ENCODE measurements around the gene ZDHHC11B. TPM values are rescaled to one million over a fixed set of nuclear protein-coding genes. Genes with fewer than 3 reads are reported as not detected.
"Not testable (repeated sequence)": the region's sequence is repeated elsewhere in the genome, so short reads cannot be mapped to it uniquely, and the experiment has no call there.

The ZDHHC11B gene
- polyA plus RNA-seq (2013, experiment 1 of 2): 0.55 TPM
- 0.71 TPM for polyA plus RNA-seq (2013, experiment 2 of 2)

GRCh38 chr5:784428-785177 lies at the start of gene ZDHHC11B:
Gene ZDHHC11B (minus strand): TSS chr5:784729. CDS start chr5:766919, 17,810 bp downstream.
- H3K27ac ChIP-seq (ENCODE audit: low read depth, low read length, severe bottlenecking); H3K36me3 ChIP-seq (ENCODE audit: control insufficient read depth, insufficient read depth, low read length); H3K4me1 ChIP-seq (ENCODE audit: control insufficient read depth, insufficient read depth, low read length, poor library complexity, severe bottlenecking); H3K9me3 ChIP-seq (ENCODE audit: control insufficient read depth, low read length): not testable (repeated sequence)
- peak within 1 kb of the TSS; percentile 44 for H3K4me3 ChIP-seq (ENCODE audit: extremely low read depth, insufficient read depth, low read length, poor library complexity, severe bottlenecking)
- 1% methylated on average over 42 to 50 of the region's 101 CpGs for WGBS, 2 experiments (ENCODE audit: insufficient coverage in 2 of 2)

DNA sequence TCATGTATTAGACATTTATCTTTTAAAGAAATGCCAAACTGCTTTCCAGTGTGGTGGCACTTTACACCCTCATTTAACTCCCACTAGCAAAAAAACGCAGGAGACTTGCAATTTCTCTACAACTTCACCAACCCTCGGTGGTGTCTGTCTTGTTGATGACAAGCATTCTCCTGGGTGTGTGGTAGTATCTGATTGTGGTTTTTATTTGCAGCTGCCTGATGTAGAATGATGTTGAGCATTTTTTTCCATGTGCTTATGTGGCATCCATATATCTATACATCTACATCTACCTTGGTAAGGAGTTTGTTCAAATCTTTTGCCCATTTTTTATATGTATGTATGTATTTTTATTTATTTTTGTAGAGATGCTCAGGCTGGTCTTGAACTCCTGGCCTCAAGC lies 49.5 kb upstream of the ZDHHC11B start:
- not testable (repeated sequence) for H3K36me3 ChIP-seq (ENCODE audit: control insufficient read depth, insufficient read depth, low read length); H3K27ac ChIP-seq (ENCODE audit: low read depth, low read length, severe bottlenecking); H3K4me1 ChIP-seq (ENCODE audit: control insufficient read depth, insufficient read depth, low read length, poor library complexity, severe bottlenecking); H3K9me3 ChIP-seq (ENCODE audit: control insufficient read depth, low read length); H3K4me3 ChIP-seq (ENCODE audit: extremely low read depth, insufficient read depth, low read length, poor library complexity, severe bottlenecking)
- WGBS, 2 experiments (ENCODE audit: insufficient coverage in 2 of 2): no CpG with 5 or more reads among the region's 2 CpGs

DNA sequence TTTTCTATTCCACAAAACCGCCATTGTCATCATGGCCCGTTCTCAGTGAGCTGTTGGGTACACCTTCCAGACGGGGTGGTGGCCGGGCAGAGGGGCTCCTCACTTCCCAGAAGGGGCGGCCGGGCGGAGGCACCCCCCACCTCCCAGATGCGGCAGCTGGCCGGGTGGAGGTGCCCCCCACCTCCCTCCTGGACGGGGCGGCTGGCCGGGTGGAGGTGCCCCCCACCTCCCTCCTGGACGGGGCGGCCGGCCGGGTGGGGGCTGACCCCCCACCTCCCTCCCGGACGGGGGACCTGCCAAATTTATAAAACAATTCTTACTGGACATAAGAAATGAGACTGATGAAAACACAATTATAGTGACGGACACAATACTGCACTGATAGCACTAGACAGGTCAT lies 43.7 kb upstream of the ZDHHC11B start:
- H3K4me1 ChIP-seq (ENCODE audit: control insufficient read depth, insufficient read depth, low read length, poor library complexity, severe bottlenecking); H3K27ac ChIP-seq (ENCODE audit: low read depth, low read length, severe bottlenecking); H3K9me3 ChIP-seq (ENCODE audit: control insufficient read depth, low read length); H3K4me3 ChIP-seq (ENCODE audit: extremely low read depth, insufficient read depth, low read length, poor library complexity, severe bottlenecking); H3K36me3 ChIP-seq (ENCODE audit: control insufficient read depth, insufficient read depth, low read length): not testable (repeated sequence)
- WGBS, 2 experiments (ENCODE audit: insufficient coverage in 2 of 2): no CpG with 5 or more reads among the region's 19 CpGs

DNA sequence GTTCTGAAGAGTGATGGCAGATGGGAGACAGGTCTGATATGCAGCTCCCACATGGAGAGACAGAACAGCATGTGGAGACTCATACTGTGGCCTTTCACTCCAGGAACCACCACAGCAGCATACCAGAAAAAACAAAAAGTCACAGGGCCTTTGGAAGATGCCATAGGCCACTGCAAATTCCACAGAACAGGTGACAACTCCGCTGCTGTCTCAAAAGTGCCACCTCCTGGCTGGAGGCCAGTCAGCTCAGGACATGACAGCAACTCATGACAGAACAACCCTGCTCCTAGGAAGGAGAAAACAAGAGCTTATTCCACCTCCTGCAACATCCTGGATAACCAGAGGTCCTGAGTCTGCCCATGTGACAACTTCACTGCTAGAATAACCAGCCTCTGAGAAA lies 41.0 kb upstream of the ZDHHC11B start:
- H3K9me3 ChIP-seq (ENCODE audit: control insufficient read depth, low read length); H3K36me3 ChIP-seq (ENCODE audit: control insufficient read depth, insufficient read depth, low read length); H3K27ac ChIP-seq (ENCODE audit: low read depth, low read length, severe bottlenecking); H3K4me1 ChIP-seq (ENCODE audit: control insufficient read depth, insufficient read depth, low read length, poor library complexity, severe bottlenecking); H3K4me3 ChIP-seq (ENCODE audit: extremely low read depth, insufficient read depth, low read length, poor library complexity, severe bottlenecking): not testable (repeated sequence)
- 40% methylated on average over 1 of the region's 1 CpG; no CpG with 5 or more reads in 1 of the 2 experiments for WGBS, 2 experiments (ENCODE audit: insufficient coverage in 2 of 2)

GRCh38 chr5:821504-821903 lies 37.0 kb upstream of the ZDHHC11B start:
- H3K36me3 ChIP-seq (ENCODE audit: control insufficient read depth, insufficient read depth, low read length): no peaks in the 10 kb centered on the region
- H3K9me3 ChIP-seq (ENCODE audit: control insufficient read depth, low read length): no peaks in the 10 kb centered on the region
- 85% methylated on average over 5 of the region's 8 CpGs for WGBS, 2 experiments (ENCODE audit: insufficient coverage in 2 of 2)

GRCh38 chr5:820245-820644 lies 35.7 kb upstream of the ZDHHC11B start:
- no peaks in the 10 kb centered on the region for H3K36me3 ChIP-seq (ENCODE audit: control insufficient read depth, insufficient read depth, low read length)
- H3K27ac ChIP-seq (ENCODE audit: low read depth, low read length, severe bottlenecking): no peak overlapping the region
- no peak overlapping the region for H3K4me3 ChIP-seq (ENCODE audit: extremely low read depth, insufficient read depth, low read length, poor library complexity, severe bottlenecking)
- no peaks in the 10 kb centered on the region for H3K4me1 ChIP-seq (ENCODE audit: control insufficient read depth, insufficient read depth, low read length, poor library complexity, severe bottlenecking)
- 86 to 94% methylated on average over 2 of the region's 3 CpGs for WGBS, 2 experiments (ENCODE audit: insufficient coverage in 2 of 2)
- no peaks in the 10 kb centered on the region for H3K9me3 ChIP-seq (ENCODE audit: control insufficient read depth, low read length)

More at GRCh38 chr5:821504-821903, 37.0 kb upstream of the ZDHHC11B start:
- Histone ChIP-seq H3K4me1 (ENCODE audit: control insufficient read depth, insufficient read depth, low read length, poor library complexity, severe bottlenecking) (no peaks in the 10 kb centered on the region), H3K27ac (ENCODE audit: low read depth, low read length, severe bottlenecking) (no peak overlapping the region), H3K4me3 (ENCODE audit: extremely low read depth, insufficient read depth, low read length, poor library complexity, severe bottlenecking) (no peak overlapping the region)

- WGBS, 2 experiments (ENCODE audit: insufficient coverage in 2 of 2): 95 to 97% methylated on average over 3 of the region's 3 CpGs
- H3K27ac ChIP-seq (ENCODE audit: low read depth, low read length, severe bottlenecking): no peak overlapping the region
- no peaks in the 10 kb centered on the region for H3K9me3 ChIP-seq (ENCODE audit: control insufficient read depth, low read length)
- no peaks in the 10 kb centered on the region for H3K36me3 ChIP-seq (ENCODE audit: control insufficient read depth, insufficient read depth, low read length)
- no peak overlapping the region for H3K4me3 ChIP-seq (ENCODE audit: extremely low read depth, insufficient read depth, low read length, poor library complexity, severe bottlenecking)
- no peaks in the 10 kb centered on the region for H3K4me1 ChIP-seq (ENCODE audit: control insufficient read depth, insufficient read depth, low read length, poor library complexity, severe bottlenecking)
Measured at GRCh38 chr5:819078-819477, 34.5 kb upstream of the ZDHHC11B start.

DNA sequence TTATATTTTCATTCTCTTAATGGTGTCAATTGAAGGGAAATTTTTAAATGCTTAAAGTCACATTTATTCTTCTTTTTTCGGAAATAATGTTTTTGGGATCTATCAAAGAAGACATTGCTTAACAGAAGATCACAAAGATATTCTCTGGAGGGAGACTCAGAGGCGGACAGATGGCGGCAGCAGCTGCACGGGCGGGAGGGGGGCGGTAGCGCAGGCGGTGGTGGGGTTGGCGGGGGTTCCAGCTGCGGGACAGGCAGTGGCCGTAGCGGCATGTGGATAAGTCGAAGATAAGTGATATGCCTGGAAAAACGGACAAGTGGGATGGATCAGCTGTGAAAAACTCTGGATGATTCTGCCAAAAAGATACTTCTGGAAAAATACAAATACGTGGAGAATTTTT lies 31.6 kb upstream of the ZDHHC11B start:
- Histone ChIP-seq H3K27ac (ENCODE audit: low read depth, low read length, severe bottlenecking) (no peak overlapping the region), H3K4me1 (ENCODE audit: control insufficient read depth, insufficient read depth, low read length, poor library complexity, severe bottlenecking) (no peaks in the 10 kb centered on the region), H3K36me3 (ENCODE audit: control insufficient read depth, insufficient read depth, low read length) (no peaks in the 10 kb centered on the region), H3K9me3 (ENCODE audit: control insufficient read depth, low read length) (no peaks in the 10 kb centered on the region), H3K4me3 (ENCODE audit: extremely low read depth, insufficient read depth, low read length, poor library complexity, severe bottlenecking) (no peak overlapping the region)
- WGBS, 2 experiments (ENCODE audit: insufficient coverage in 2 of 2): 95 to 99% methylated on average over 13 to 14 of the region's 15 CpGs

GRCh38 chr5:815449-815848 lies 30.9 kb upstream of the ZDHHC11B start:
- no peaks in the 10 kb centered on the region for H3K36me3 ChIP-seq (ENCODE audit: control insufficient read depth, insufficient read depth, low read length)
- no peak overlapping the region for H3K4me3 ChIP-seq (ENCODE audit: extremely low read depth, insufficient read depth, low read length, poor library complexity, severe bottlenecking)
- H3K27ac ChIP-seq (ENCODE audit: low read depth, low read length, severe bottlenecking): no peak overlapping the region
- WGBS, 2 experiments (ENCODE audit: insufficient coverage in 2 of 2): no CpG with 5 or more reads among the region's 3 CpGs
- no peaks in the 10 kb centered on the region for H3K9me3 ChIP-seq (ENCODE audit: control insufficient read depth, low read length)
- H3K4me1 ChIP-seq (ENCODE audit: control insufficient read depth, insufficient read depth, low read length, poor library complexity, severe bottlenecking): no peaks in the 10 kb centered on the region

- not testable (repeated sequence) for H3K36me3 ChIP-seq (ENCODE audit: control insufficient read depth, insufficient read depth, low read length)
Measured at GRCh38 chr5:813575-813974, 29.0 kb upstream of the ZDHHC11B start.

GRCh38 chr5:811384-811783 lies 26.9 kb upstream of the ZDHHC11B start:
- 63 to 94% methylated on average over 3 of the region's 9 CpGs for WGBS, 2 experiments (ENCODE audit: insufficient coverage in 2 of 2)
- not testable (repeated sequence) for H3K36me3 ChIP-seq (ENCODE audit: control insufficient read depth, insufficient read depth, low read length); H3K4me1 ChIP-seq (ENCODE audit: control insufficient read depth, insufficient read depth, low read length, poor library complexity, severe bottlenecking); H3K27ac ChIP-seq (ENCODE audit: low read depth, low read length, severe bottlenecking); H3K9me3 ChIP-seq (ENCODE audit: control insufficient read depth, low read length); H3K4me3 ChIP-seq (ENCODE audit: extremely low read depth, insufficient read depth, low read length, poor library complexity, severe bottlenecking)

More at GRCh38 chr5:813575-813974, 29.0 kb upstream of the ZDHHC11B start:
- H3K9me3 ChIP-seq (ENCODE audit: control insufficient read depth, low read length); H3K4me1 ChIP-seq (ENCODE audit: control insufficient read depth, insufficient read depth, low read length, poor library complexity, severe bottlenecking); H3K27ac ChIP-seq (ENCODE audit: low read depth, low read length, severe bottlenecking); H3K4me3 ChIP-seq (ENCODE audit: extremely low read depth, insufficient read depth, low read length, poor library complexity, severe bottlenecking): not testable (repeated sequence)
- WGBS, 2 experiments (ENCODE audit: insufficient coverage in 2 of 2): no CpG with 5 or more reads among the region's 5 CpGs
